NCI-H2196 (cell line): ENCODE measurements around the gene SLC1A7.

Source experiments
- DNase-seq: peaks from one replicate; lab custom pipeline; 2025; ENCODE audit not compliant: unreplicated experiment; lab: John Stamatoyannopoulos, UW

Gene SLC1A7

DNA sequence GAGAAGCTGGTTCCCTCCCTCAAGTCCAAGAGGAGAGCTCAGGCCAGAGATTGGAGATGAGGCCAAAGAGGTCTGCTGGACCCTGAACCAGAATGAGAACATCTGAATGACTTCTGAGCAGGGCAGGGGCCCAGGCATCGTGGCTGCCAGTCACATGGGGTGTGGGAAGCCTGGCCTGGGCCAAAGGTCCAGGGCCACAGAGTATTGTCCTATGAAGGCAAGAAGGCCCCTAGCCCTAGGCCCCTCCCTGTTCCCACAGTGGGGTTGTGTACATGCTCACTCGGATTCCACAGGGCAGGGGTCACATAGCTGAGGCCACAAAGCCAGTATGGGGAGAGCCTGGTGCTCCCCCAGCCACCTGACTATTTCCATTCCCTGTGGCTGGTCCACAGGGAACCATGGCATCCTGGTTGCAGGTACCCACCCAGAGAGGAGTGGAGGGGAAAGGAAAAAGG is 18.5 kb upstream of the SLC1A7 start:
- no peak for DNase-seq

DNA sequence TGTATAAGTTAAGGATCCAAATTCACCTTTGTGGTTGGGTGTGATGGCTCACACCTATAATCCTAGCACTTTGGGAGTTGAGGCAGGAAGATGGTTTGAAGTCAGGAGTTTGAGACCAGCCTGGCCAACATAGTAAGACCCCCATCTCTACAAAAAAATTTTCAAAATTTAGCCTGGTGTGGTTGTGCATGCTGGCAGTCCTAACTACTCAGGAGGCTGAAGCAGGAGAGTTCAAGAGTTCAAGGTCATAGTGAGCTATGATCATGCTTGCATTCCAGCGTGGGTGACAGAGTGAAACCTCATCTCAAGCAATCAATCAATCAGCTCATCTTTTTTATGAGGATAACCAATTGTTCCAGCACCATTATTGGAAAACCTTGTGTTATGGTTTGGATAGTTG is 16.5 kb upstream of the SLC1A7 start:
- DNase-seq, result no peak

DNA sequence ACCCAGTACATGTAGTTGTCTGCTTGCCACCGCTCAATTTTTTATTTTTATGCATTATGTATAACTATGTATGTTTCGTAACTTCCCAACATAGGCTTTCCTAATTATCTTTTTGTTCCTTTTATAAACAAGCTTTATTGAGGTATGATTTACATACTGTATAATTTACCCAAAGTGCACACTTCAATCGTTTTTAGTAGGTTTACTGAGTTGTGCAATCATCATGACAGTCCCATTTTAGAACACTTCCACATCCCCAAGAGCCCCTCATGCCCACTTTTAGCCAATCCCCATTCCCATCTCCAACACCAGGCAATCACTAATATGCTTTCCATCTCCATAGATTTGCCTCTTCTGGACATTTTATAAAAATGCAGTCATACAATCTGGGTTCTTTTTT is 14.3 kb upstream of the SLC1A7 start:
- no peak for DNase-seq

DNA sequence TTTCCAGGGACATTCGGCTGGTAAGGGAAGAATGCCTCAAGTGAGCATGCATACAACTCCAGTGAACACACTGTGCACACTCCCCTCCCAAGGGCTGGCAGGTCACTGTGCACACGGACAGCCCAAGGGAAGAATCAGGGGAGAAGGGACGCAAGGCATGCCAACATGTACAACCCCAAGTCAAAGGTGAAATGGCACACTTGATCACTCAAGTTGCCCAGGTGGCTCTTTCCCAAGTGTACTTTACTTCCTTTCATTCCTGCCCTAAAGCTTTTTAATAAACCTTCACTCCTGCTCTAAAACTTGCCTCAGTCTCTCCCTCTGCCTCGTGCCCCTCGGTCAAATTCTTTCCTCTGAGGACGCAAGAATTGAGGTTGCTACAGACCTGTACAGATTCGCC is 13.5 kb upstream of the SLC1A7 start:
- no peak for DNase-seq

DNA sequence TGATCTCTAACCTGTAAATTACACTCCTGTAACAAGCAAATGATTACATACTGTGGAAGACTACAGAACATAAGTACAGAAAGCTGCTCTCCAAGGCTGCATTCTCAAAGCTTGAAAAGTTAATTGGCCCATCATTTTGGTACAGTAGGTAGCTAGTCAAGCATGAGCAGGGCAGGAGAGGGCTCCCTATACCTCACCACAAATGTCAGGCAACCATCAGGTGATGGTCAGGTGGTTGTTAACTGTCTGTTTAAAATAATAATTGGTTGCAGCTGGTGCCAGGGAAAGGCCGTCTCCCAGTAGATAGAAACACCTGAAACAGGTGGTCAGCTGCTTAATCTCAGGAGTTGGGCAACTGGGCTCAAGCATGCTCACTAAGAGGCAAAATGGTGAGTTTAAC is 13.1 kb upstream of the SLC1A7 start:
- no peak for DNase-seq

DNA sequence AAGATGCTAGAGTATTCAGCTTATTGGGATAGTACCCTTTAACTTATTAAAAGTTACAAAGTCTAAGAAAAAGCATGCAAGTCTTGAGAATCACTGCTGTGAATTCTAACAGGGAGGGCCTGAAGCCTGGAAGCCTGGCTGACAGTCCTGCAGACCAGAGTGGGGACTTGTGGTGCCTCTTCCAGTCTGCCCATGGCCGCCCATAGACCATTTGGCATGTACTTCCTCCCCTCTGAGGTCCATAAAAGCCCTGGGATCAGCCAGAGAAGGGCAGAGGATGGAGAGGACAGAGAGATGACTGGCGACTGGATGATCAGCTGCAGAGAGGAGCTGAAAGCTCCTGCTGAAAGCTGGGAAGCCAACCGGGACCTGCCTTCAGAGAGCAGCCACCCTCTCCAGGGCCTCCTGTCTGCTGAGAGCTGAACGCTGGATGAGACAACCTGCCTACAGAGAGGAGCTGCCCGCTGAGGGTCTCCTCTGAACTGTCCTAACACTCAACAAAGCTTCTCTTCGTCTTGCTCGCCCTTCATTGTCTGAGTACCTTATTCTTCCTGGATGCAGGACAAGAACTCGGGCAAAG is 12.5 kb upstream of the SLC1A7 start:
- DNase-seq, result no peak

DNA sequence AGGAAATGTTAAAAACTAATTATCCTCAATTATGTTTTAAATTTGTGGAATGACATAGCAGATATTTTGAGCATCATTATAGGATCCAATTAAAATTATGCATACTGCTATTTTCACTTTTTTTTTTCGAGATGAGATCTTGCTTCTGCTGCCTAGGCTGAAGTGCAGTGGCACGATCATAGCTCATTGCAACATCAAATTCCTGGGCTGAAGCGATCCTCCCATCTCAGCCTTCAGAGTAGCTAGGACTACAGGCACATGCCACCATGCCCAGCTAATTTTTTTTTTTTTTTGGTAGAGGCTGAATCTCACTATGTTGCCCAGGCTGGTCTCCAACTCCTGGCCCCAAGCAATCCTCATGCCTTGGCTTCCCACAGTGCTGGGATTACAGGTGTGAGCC is 11.3 kb upstream of the SLC1A7 start:
- DNase-seq, result no peak

DNA sequence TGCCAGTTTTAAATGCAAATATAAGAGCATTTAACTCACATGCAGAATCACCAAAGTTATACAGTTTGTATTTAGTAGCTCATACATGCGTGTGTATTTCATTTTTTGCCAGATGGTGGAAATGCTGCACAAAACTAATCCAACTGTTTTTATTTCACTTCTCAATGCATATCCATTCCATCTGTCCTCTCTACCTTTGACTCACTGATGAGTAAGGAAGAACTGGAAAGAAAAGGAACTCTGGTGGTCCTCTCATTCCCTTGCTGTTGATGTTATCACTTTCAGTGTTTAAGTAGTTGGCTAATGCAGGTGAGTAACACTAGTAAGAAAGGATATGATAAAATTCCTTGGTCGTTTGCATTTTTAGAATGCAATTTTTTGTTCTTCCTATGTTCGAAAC is 5.7 kb upstream of the SLC1A7 start:
- no peak for DNase-seq

DNA sequence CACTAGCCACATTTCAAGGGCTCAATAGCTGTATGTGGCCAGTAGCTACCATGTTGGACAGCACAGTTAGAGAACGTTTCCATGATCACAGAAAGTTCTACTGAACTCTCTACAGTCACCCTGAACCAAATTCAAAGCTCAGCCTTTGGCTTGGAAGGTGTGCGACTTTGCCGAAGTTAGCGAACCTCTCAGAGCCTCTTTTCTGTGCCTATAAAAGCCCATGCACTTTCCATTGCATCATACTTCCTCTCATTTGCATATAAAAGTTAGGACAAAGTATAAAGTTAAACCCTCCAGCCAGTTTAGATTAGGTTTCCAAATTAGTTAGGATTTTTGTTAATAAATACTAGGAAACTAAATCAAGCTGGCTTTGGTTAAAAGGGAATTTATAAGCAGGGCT is 4.7 kb upstream of the SLC1A7 start:
- DNase-seq, result no peak

DNA sequence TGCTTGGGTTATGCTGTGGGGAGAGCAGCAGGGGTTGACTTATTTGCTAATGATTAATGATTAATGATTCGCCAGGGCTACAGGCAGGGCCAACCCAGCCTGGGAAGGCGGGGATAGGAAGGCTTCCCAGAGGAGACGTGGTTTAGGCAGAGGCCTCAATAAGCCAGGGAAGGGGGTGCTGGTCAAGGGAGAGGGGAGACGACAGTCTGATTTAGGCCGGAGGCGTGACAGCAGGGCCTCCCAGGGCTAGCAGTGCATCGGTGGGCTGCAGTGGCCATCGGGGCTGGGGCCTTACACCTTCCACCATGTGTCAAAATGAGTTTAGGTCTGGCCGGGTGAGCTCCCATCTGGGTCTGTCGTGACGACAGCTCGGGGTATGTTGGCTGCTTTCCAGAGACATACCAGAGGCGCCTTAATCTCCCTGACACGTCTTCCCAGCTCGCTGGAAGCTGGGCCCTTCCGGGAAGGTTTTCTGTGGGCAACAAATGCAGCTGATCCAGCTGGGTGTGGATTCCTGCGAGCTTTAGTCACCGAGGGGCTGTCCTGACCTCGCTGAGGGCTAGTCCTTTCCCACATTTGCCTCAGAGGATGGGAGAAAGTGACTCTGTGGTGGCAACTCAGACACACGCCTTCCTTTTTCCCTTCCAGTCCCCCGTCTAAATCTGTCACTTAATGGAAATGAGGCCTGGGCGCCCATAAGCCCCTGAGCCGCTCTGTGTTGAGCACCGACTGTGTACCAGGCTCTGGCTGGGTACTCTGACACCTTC is 3.7 kb upstream of the SLC1A7 start:
- DNase-seq, result no peak

DNA sequence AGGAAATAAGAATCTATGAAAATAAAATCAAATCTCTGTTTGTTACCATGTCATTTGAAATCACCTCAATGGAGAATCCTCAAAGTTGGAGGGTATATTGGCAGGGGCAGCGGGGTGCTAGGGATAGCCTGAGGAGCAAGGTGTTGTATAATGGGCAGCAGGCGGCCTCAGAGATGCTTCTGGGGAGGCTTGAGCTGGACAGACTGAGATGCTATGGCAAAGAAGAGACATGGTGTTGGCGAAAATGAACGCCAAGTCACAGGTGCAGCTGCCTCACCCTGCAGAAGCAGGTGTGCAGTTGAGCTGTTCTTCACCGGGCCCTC is 3.1 kb upstream of the SLC1A7 start:
- no peak for DNase-seq

DNA sequence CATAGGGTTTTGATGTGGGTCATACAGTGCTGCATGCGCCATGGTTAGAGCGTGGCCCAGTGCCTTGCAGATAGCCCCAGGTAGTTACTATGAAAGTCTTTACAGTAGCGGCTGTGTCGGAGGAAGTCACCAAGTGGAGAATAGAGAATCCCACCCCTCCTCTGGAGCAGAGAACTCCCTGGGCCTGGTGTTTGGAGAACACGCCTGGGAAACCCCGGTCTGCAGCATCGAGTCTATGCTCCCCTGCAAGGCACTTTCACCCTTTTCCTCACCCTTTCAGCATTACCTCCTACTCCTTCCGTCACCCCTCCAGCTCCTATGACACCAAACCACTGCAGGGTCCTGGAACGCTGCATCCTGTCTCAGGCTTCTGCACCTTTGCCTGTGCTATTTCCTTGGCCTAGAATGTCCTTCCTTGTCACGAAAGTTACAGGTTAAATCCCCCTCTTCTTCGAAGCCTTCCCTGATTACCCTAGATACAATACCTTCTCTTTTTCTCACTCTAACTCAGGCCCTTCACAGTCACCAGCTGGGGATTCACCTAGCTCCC is 2.7 kb upstream of the SLC1A7 start:
- DNase-seq, result no peak

DNA sequence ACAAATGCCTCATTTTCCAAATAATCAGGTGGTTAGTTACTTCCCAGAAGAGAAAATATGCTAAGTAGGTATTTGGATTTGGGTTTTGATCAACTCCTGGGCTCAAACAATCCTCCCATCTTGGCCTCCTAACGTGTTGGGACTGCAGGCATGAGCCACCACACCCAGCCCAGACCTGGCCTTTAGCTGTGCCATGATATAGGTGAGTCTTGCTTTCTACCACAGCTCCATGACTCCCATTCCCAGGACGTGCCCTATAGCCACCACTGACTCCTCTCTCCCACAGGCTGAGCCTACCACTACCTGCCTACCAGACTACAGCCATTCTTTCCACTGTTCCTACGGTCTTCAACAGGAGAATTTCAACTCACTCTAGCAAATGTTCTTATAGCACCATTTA is 1.8 kb upstream of the SLC1A7 start:
- no peak for DNase-seq

DNA sequence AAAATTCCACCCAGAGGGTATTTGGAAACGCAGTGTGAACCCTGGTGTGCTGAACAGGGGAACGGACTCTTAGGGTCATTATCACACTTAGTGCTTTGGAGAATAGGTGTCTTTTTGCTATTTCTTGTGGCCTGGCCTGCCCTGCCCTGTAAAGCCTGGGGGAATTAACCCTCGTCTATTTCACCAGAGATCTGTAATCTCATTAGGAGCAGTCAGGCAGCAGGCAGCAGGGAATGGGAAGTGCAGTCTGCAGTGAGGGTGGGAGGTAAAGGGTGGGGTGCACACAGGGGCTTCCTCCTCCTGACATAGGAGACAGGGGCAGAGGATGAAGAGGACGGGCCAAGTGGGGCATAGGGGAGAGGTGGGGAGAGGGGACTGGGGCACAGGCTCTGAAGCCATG is 1.1 kb upstream of the SLC1A7 start:
- no peak for DNase-seq

DNA sequence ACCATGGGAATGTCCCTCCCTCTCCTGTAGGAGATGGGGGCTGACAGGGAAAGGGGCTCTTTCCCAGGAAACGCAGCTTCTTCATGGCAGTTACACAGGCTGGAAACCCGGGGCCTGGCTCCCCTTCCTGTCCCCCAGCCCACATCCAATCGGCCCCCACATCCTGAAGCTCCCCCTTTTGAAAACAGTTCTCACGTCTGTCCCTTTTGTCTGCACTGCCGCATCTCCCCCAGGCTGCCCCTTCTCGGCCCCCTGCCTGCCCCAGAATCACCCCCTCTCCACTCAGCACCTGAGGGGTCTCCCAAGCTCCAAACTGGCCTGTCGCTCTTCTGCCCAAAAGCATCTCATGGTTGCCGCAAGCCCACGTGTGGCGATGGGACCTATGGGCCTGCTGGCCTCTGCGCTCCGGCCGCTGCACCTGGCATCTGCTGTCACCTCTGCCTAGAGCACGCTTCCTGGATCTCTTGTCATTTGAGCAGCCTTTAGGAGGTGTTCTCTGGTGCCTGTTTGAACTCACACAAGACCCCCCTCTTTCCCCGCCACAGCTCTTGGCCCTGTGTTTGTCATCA is 867 bp downstream of the SLC1A7 start:
- DNase-seq, result no peak

DNA sequence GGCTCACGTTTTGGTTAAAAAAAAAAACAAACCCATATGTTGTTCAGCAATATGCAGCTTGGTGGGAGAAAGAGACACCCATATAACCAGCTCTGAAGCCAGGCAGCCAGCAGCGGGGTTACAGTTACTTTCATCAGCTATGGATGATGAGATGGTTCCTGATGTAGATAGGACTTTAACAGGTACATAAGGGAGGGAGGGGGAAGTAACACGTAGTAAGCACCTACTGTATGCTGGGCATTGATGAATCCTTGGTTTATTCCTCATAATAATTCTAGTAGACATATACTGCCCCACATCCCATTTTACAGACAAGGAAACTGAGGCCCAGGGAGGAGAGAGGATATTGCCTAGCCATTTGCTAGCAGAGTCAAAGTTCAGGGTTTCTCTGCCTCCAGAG is 2.0 kb downstream of the SLC1A7 start:
- DNase-seq, result no peak

DNA sequence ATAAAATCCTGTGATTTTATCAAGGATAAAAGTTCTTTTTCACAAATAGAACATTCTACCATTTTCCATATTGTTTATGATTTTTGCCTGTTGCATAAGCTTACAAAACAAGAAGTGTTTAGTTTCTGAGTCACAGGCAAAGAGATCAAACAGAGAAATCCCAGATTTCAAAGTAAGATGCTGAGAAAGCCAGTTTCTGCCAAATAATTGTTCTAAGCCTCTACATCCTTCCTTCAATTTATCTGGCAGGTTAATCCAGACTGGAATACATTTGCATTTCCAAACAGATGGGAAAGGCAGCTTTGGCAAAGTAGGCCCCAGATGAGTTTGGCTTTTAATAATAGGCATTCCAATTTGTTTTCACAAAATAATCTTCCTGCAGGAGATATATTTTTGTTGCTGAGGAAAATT is 2.5 kb downstream of the SLC1A7 start:
- no peak for DNase-seq

DNA sequence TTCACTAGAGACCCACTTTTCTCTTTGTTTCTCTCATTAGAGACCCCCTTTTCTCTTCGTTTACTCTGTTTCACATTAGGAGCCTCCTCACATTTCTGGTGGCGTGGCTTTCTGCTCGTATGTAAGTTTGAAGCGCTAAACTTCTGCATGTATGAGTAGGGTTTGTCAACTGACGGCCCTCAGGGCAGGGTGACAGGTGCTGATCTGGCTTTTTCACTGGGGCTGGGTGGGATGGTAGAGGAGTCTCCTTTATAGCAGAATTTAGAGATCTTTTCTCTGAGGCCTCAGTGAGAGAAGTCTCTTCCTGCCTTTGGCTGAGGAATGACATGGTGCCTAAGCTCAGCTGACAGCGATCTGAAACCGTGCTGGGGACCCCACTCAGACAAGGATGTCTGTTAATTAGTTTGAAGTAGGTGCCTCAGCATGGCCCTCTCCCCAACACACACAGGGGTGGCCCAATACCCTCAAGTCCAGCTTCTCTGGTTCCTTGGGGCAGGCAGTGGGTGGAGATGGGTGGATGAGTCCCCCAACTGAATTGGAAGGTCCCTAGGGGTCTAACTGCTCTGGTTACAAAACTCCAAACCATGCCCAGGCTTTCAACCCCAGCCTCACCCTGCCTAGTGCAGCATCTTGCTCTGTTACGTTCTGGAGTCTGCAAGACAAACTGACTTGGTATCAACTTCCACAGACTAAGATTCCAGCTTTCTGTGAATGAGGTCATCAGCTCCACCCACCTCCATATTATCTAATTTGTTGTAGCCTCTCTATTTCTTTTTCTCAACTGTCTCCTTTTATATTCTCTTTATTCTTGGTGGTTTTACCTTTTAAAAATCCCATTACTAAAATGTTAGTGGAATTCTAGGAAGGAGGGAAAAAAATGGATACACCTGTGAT is 3.2 kb downstream of the SLC1A7 start:
- no peak for DNase-seq

DNA sequence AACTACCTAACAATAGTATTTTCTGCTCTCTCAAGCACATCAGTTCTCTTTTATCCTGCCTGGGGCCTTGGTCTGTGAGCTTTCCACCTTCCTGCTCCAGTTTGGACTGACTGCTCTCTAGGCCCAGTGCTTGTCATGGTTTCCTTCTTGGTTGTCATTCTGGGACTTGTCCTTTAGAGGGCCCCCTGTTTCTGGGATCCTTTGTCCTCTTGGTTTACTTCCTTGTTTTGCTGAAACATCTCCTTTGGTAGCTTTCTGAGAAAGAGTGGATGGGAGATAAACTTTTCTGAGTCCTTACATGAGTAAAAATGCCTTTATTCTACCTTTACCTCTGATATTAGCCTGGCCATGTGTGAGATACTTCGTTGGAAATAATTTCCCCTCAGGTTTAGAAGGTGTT is 4.7 kb downstream of the SLC1A7 start:
- no peak for DNase-seq

DNA sequence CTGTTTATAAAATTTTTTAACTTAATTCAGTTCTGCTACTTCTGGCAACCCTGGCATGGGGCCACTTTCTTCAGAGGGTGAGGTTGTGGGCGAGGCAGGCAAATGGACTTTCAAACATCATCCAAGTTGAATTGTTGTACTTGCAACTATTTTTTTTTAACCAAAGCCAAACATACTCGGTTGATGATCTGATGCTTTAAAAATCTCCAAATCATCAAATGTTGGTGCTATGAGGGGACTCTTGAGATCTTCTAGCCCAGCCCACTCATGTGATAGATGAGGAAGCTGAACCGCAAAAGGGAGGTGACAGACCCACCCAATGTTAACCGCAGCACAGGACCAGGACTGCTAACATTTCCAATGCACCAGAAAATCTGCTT is 6.7 kb downstream of the SLC1A7 start:
- no peak for DNase-seq

DNA sequence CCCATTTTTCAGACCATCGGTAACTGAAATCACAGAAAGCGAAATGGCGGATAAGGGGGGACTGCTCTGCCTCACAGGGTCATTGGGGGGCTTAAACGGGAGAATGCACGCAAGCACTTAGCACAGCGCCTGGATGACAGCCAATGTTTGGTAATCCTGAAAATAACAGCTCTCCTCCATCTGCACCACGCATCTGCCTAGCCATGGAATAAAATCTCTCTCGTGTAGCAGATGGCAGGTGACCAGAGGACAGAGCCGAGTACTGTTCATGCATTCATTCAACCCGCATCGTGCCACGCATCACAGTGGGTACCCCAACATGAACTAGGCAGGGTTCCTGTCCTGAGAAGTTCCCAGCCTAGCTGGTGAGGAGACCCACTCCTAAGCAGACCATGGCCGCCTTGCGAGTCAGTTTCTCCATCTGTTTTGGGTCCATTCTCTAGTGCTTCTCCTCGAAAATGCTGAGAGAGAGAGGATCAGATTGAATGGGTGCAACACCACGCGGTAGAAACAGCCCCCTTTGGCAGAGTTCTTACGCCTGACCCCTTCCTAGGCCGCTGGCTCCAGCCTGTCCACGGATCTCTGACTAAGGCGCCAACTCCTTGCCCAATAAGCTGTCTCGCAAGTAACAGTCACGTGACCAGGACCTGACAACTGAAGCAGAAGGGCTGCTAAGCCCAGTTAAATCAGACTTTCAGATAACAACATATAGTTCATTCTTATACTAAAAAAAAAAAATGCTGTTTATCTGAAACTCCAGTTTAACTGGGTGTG is 7.3 kb downstream of the SLC1A7 start:
- no peak for DNase-seq
